DMS153 (cell line): ENCODE results near the gene TP53RK.

Source experiments
- DNase-seq: peaks from one replicate; lab custom pipeline; 2025; lab: John Stamatoyannopoulos, UW

The TP53RK gene

DNA sequence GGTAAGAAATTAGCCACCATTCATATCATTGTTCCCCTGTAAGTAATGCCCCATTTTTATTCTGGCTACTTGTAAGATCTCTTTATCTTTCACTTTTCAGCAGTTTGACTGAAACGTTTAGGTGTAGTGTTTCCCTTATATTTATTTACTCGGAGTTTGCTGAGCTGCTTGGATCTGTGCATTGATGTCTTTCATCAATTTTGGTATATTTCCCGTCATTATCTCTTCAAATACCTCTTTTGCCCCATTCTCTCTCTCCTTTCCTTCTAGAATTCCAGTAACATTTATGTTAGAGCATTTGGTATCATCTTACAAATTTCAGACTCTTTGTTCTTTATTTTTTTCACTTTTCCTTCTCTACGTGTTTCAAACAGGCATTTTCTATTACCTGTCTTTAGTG, 28.8 kb downstream of the TP53RK start:
- DNase-seq = no peak

DNA sequence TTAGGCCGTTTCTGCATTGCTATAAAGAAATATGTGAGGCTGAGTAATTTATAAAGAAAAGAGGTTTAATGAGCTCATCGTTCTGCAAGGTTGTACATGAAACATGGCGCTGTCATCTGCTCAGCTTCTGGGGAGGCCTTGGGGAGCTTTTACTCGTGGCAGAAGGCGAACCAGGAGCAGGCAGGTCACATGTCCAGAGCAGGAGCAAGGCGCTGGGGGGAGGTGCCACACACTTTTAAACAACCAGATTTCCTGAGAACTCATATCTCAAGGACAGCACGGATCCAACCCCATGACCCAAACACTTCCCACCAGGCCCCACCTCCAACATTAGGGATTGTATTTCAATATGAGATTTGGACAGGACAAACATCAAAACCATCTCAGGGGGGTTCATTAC, 31.6 kb downstream of the TP53RK start:
- no peak for DNase-seq

DNA sequence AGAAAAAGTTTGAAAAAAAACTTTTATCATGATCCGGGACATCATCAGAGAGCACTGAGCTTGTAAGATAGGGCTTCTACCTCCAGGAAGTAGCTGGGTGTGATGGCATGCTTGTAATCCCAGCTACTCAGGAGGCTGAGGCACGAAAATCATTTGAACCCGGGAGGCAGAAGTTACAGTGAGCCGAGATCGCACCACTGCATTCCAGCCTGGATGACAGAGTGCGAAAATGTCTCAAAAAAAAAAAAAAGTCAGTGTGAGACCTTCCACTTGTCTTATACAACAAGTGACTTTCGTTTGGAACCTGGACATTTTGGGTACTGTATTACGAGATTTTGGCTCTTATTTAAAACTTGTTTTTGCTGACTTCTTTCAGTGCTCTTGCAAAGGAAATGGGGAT, 32.1 kb downstream of the TP53RK start:
- DNase-seq = no peak

DNA sequence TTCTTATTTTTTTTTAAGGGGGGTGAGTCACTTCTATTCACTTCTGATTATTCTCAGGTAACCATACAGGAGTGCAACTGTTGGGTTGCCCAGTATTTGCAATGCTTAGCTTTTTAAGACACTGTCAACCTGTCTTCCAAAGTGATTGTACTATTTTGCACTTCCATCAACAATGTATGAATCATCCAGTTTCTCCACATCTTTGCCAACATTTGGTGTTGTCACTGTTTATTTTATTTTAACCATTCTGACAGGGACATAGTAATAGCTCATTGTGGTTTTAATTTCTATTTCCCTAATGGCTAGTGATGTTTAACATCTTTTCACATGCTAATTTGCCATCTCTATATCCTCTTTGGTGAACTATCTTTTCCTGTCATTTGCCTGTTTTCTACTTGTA, 36.5 kb downstream of the TP53RK start:
- no peak for DNase-seq

DNA sequence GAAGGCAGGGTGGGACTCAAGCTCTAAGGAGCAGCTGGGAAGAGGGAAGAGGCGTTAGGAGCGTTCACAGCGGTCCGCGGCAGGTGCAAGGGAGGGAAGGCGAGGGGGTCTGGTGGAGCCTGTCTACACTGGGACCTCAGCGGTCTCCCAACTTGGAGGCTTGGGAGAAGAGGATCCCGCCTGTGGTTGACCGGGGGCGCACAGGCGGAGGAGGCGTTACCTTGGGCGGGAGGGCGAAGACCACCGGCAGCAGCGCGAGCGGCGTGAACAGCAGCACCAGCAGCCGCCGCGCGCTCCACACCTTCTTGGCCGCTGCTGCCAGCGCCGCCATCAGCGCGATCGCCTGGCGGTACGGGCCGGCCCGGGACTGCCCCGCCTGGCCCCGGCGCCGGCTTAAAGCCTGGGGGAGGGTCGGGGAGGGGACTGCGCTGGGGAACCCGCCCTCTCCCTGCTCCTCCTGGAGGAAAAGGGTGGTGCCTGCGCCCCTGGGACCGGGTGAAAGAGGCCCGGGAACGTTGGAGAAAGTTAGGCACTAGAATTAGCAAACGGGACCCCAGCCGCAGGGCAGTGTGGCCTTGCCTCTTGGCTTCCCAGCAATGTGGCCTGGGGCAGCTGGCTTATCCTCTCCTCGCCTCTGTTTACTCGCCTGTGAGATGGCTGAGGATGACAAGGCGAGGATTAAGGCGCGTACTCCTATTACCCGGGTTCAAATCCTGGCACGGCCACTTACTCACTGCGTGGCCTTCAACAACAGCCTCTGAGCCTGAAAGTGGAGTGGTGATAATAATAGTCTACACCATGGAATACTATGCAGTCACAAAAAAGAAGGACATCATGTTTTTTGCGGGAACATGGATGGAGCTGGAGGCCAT, 37.9 kb downstream of the TP53RK start, which contains the start of gene SLC13A3:
TSS of gene SLC13A3 (minus strand) at position 369 of the 872 bp plus-strand sequence. CDS start at position 331, 38 bp downstream.
- DNase-seq = no peak

DNA sequence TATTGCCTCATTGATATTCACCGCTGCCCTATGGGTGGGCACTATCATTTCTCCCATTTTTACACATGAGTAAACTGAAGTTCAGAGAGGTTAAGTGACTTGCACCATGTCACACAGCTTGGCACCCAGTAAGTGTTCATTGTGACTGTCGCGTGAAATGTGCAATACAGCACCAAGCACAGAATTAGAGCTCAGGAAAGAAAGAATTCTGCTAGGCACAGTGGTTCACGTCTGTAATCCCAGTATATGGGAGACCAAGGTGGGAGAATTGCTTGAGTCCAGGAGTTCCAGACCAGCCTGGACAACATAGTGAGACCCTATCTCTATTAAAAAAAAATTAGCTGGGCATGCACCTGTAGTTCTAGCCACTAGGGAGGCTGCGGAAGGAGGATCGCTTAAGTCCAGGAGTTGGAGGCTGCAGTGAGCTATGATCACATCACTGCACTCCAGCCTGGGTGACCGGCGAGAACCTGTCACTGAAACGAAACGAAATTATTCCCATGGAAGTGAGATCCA, 38.6 kb downstream of the TP53RK start:
- no peak for DNase-seq

GRCh38 chr20:46649965-46650542, 39.2 kb downstream of the TP53RK start:
- DNase-seq = no peak

GRCh38 chr20:46649650-46649949, 39.6 kb downstream of the TP53RK start:
- no peak for DNase-seq

- no peak for DNase-seq
Measured at GRCh38 chr20:46648903-46649649, 40.2 kb downstream of the TP53RK start.

GRCh38 chr20:46647469-46647868, 41.8 kb downstream of the TP53RK start:
- no peak for DNase-seq

- no peak for DNase-seq
Measured at GRCh38 chr20:46646659-46647380, 42.4 kb downstream of the TP53RK start.

DNA sequence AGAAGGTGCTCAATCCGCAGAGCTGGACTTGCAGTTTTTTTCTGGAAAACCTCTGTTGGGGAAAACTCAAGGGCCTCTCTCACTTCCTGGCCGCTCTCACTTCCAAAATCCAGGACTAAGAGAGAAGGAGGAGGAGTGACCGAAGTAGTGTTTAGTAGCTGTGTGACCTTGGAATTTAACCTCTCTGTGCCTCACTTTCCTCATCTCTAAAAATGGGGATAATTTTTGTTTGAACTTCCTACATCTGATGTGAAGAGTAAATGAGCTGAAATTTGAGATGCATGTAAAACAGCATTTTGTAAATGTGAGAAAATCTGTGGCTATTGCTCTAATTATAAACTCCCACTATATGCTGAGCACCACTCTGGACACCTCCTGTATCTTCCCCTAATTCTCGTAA, 43.1 kb downstream of the TP53RK start:
- DNase-seq = no peak

- no peak for DNase-seq
Measured at GRCh38 chr20:46644733-46645132, 44.5 kb downstream of the TP53RK start.

DNA sequence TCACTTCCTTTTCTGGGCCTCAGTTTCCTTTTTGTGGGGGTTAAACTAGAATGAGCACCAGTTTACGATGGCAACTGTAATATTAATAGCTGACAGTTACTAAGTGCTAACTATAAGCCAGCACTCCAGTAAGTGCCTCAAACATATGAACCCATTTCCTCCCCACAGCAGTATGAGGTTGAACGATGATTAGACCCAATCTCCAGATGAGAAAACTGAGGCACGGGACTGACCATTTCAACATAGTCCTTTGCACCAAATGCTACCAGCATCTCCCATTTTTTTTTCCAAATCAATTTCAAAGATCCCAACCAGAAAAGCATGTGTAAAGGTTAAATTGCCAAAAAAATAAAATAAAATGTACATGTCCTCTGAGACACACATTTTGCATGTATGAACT, 45.1 kb downstream of the TP53RK start:
- DNase-seq = no peak

DNA sequence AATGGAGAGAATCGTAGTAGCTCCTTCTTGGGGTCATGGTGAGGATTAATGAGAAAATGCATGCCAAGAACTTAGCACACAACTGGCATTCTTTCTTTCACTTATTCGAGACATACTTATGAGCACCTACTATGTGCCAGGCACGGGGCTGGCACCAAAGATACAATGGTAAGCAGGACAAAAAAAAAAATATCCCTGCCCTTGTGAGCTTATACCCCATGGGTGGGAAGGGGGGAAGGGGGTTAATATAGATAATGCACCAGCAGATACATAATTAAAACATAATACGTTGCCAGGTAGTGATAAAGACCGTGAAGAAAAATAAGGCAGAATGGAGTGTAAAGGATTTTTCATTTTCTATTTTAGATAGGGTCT, 46.3 kb downstream of the TP53RK start:
- no peak for DNase-seq

GRCh38 chr20:46642265-46642968, 46.8 kb downstream of the TP53RK start:
- DNase-seq = no peak

DNA sequence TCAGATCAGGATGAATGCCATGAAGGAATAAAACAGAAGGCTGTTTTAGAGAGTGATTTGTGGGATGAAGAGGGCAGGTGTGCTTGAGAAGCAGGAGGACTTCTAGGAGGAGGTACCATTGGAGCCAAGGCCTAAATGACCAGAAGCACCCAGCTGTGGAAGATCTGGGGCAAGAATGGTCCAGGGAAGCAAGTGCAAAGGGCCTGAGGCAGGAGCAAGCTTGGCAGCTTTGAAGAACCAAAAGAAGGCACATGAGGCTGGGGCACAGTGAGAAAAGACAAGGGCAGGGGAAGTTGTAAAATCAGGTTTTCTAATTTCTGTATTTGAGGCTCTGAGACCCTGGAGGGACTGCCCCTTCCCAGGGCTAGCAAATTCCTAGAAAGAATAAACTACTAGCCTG, 47.8 kb downstream of the TP53RK start:
- DNase-seq = no peak

DNA sequence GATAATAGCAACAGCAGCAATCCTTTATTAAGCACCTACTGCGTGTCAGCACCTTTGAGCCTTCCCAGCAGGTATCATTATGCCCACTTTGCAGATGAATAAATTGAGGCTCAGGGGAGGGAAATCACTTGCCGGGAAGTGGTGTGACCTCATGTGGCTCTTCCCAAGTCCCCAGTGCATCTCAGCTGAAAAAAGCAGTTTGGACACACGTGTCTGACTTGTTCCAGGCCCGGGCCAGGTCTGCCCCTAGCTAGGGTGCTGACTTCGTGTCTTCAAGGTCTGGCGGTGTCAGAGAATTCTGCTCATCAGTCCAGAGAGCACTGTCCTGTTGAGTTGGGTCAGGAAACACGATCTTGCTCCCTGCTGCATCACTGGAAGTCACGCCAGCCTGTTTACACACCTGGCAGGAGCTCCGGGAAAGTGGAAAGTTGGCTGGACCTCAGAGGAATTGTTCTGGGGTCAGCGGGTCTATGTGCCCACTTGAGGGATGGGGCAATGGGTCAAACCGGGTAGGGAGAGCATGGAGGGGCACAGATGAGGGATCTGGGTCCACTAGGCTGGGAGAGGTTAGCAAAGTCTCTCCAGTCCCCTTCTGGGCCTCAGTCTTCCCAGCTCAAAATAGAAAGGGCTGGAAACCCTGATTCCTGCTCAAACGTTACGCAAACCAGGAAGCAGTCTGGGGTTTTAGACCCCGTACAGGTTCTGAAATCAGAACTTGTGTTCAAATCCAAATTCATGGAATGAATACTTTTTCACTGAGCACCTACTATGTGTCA, 48.5 kb downstream of the TP53RK start:
- no peak for DNase-seq

DNA sequence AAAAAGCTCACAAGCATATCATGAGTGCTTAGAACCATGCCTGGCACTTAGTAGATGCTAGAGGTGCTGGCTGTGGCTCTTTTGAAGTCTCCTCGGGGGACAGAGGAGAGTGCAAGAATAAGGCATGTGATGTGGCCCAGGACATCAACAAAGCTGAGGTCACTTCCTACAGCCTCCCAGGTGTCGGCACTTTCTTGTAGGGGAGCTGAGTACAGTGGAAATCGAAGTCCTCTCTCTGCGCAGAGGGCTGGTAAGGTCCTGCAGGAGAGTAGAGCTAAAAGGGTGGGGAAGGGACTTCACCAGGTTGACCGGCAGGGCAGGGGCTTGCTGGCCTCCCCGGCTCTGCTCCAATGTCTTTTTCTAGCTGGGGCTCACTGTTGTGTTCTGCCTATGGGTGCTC, 49.2 kb downstream of the TP53RK start:
- no peak for DNase-seq

DNA sequence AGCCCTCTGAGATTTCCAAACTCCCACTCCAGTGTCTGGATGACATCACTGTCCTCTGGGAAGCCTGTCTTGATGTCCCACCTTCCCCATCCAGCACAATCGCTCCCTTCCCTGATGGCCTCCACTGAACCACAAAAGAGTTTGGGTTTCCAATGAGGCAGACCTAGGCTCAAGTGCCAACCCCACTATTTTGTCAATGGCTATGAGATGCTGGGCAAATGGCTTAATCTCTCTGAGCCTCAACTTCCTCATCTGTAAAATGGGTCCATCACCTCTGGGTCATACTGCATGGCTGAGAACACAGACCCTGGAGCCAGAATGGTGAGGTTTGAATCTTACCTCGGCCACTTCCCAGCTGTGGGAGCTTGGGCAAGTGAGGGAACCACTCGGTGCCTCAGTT, 49.7 kb downstream of the TP53RK start:
- DNase-seq = no peak

GRCh38 chr20:46638898-46639274, 50.4 kb downstream of the TP53RK start:
- DNase-seq = no peak
